SU-DHL-6 (cell line): ENCODE measurements around the gene MAP4K3.

Experiments used
- H2AFZ ChIP-seq: fragments of 200-600 bp; sonication (generic); 2 replicates; pipeline ENCODE4 v1.6.1; 2014; ENCODE audit warnings: low read depth, mild to moderate bottlenecking, moderate library complexity, mixed read lengths, antibody characterized with exemption, low read length; ENCODE audit not compliant: severe bottlenecking
- H3F3A ChIP-seq: fragments of 200-600 bp; shearing (Covaris generic); 2 replicates; pipeline ENCODE4 v1.6.0; 2016; ENCODE audit warnings: antibody characterized with exemption, mild to moderate bottlenecking; ENCODE audit not compliant: insufficient read depth
- H3K27ac ChIP-seq: fragments of 200-600 bp; sonication (generic); 2 replicates; pipeline ENCODE4 v1.5.1; 2016; ENCODE audit warnings: low read depth, mild to moderate bottlenecking, low read length, moderate library complexity, mixed read lengths
- H3K27me3 ChIP-seq: fragments of 200-600 bp; sonication (generic), shearing (Covaris generic); 2 replicates; pipeline ENCODE4 v1.6.0; 2014; ENCODE audit warnings: mild to moderate bottlenecking, low read length
- H3K36me3 ChIP-seq: fragments of 200-600 bp; sonication (generic); 2 replicates; pipeline ENCODE4 v1.6.1; 2014; ENCODE audit warnings: mild to moderate bottlenecking, low read length, mixed read lengths
- H3K4me2 ChIP-seq: fragments of 300-600, 200-600 bp; shearing (Covaris generic), sonication (generic); 2 replicates; pipeline ENCODE4 v1.6.0; 2014; ENCODE audit warnings: low read length, low read depth, mild to moderate bottlenecking; ENCODE audit not compliant: poor library complexity, severe bottlenecking
- H3K4me3 ChIP-seq: fragments of 200-600 bp; sonication (generic); 2 replicates; pipeline ENCODE4 v1.5.1; 2014; ENCODE audit warnings: antibody characterized with exemption, low read length, mild to moderate bottlenecking, mixed read lengths; ENCODE audit not compliant: insufficient read depth, poor library complexity, severe bottlenecking
- H3K79me2 ChIP-seq: fragments of 200-600 bp; sonication (generic); 2 replicates; pipeline ENCODE4 v1.6.1; 2014; ENCODE audit warnings: mild to moderate bottlenecking, low read length, moderate library complexity; ENCODE audit not compliant: insufficient read depth
- H3K9ac ChIP-seq: fragments of 200-600 bp; sonication (generic); 2 replicates; pipeline ENCODE4 v1.7.0; 2014; ENCODE audit warnings: mild to moderate bottlenecking, low read length
- H3K9me2 ChIP-seq: fragments of 200-600 bp; sonication (generic); replicated peaks from 2 replicates; pipeline ENCODE4 v1.6.1; 2014; ENCODE audit warnings: low read length; ENCODE audit not compliant: insufficient read depth
- H3K9me3 ChIP-seq: fragments of 200-600 bp; sonication (generic); 2 replicates; pipeline ENCODE4 v1.6.1; 2014; ENCODE audit warnings: low read length, mixed read lengths; ENCODE audit not compliant: insufficient read depth
- H4K20me1 ChIP-seq: fragments of 200-600 bp; sonication (generic); 2 replicates; pipeline ENCODE4 v1.6.1; 2014; ENCODE audit warnings: low read depth, mild to moderate bottlenecking, antibody characterized with exemption, low read length, moderate library complexity, mixed read lengths
- EZH2phosphoT487 ChIP-seq: fragments of 200-600 bp; sonication (generic), shearing (Covaris generic); conservative IDR thresholded peaks from 2 replicates; pipeline ENCODE4 v1.6.1; 2018; ENCODE audit warnings: mild to moderate bottlenecking, antibody characterized with exemption, low read length, moderate library complexity, mixed read lengths
- TF ChIP-seq, protein P1 (sequence below): fragments of 200-600 bp; sonication (generic); IDR thresholded peaks from one replicate; pipeline ENCODE4 v1.5.1; 2017; ENCODE audit warnings: antibody characterized with exemption, mild to moderate bottlenecking, low read length, moderate library complexity; ENCODE audit not compliant: insufficient read depth, poor library complexity, severe bottlenecking

Gene MAP4K3

GRCh38 chr2:39435741-39436591, 1.1 kb downstream of the MAP4K3 start:
- TF ChIP-seq, protein P1, sequence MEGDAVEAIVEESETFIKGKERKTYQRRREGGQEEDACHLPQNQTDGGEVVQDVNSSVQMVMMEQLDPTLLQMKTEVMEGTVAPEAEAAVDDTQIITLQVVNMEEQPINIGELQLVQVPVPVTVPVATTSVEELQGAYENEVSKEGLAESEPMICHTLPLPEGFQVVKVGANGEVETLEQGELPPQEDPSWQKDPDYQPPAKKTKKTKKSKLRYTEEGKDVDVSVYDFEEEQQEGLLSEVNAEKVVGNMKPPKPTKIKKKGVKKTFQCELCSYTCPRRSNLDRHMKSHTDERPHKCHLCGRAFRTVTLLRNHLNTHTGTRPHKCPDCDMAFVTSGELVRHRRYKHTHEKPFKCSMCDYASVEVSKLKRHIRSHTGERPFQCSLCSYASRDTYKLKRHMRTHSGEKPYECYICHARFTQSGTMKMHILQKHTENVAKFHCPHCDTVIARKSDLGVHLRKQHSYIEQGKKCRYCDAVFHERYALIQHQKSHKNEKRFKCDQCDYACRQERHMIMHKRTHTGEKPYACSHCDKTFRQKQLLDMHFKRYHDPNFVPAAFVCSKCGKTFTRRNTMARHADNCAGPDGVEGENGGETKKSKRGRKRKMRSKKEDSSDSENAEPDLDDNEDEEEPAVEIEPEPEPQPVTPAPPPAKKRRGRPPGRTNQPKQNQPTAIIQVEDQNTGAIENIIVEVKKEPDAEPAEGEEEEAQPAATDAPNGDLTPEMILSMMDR, result no peak
- TF ChIP-seq EZH2phosphoT487, result no peak
- peak overlapping the region; percentile 77 for H3K4me2 ChIP-seq
- peak overlapping the region; percentile 73 for H3K9ac ChIP-seq
- H3K36me3 ChIP-seq, result no peaks in the 10 kb centered on the region
- H2AFZ ChIP-seq, result peak overlapping the region; percentile 99
- H3K27ac ChIP-seq, result no peak overlapping the region
- no peaks in the 10 kb centered on the region for H3K9me3 ChIP-seq
- no peaks in the 10 kb centered on the region for H3K9me2 ChIP-seq
- no peaks in the 10 kb centered on the region for H3K27me3 ChIP-seq
- peak overlapping the region; percentile 71 for H3K4me3 ChIP-seq
- peaks cover 15% of the 10 kb centered on the region; the same call in 1 of the 2 replicates for H3F3A ChIP-seq
- no peaks in the 10 kb centered on the region for H4K20me1 ChIP-seq
- H3K79me2 ChIP-seq, result peaks cover 4% of the 10 kb centered on the region; the same call in 1 of the 2 replicates

GRCh38 chr2:39435234-39435633, 1.9 kb downstream of the MAP4K3 start:
- TF ChIP-seq EZH2phosphoT487, result no peak
- TF ChIP-seq, protein P1, result no peak
- peaks cover 15% of the 10 kb centered on the region; the same call in 1 of the 2 replicates for H3F3A ChIP-seq
- no peaks in the 10 kb centered on the region for H3K36me3 ChIP-seq
- H3K9me2 ChIP-seq, result no peaks in the 10 kb centered on the region
- H3K9ac ChIP-seq, result no peak overlapping the region
- H2AFZ ChIP-seq, result no peak overlapping the region
- H3K4me3 ChIP-seq, result no peak overlapping the region
- peaks cover 4% of the 10 kb centered on the region; the same call in 1 of the 2 replicates for H3K79me2 ChIP-seq
- H4K20me1 ChIP-seq, result no peaks in the 10 kb centered on the region
- no peaks in the 10 kb centered on the region for H3K27me3 ChIP-seq
- H3K27ac ChIP-seq, result no peak overlapping the region
- H3K4me2 ChIP-seq, result peak overlapping the region; percentile 77
- no peaks in the 10 kb centered on the region for H3K9me3 ChIP-seq

DNA sequence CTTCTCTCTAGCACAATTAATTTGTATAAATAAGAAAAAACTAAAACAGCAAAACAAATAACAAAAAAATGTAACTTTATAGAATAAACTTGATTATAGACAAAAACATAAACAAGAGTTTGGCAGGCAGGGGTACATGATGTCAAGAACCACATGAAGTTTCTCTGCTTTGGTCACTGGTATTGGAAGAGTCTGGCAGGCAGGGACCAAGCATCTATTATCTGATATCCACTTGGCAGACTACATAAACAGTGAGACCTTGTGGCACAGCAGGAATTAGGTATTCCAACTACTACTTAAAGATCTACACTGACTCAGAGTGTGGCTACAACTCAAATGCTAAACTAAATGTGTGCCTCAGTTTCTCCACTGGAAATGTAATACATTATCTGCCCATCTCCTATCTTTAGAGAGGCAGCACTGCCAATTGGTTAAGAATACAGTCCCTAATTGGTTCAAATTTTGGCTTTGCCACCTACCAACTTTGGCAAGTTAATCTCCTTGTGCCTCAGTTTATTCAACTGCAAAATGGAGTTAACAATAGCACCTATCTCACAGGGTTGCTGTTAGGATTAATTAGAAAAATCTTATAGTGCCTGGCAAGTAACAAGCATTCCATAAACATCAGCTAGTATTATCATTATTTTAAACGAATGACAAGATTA, 2.7 kb downstream of the MAP4K3 start:
- Histone ChIP-seq H3K4me3 (no peak overlapping the region), H3K4me2 (no peak overlapping the region), H3K27me3 (no peaks in the 10 kb centered on the region), H2AFZ (no peak overlapping the region), H3K36me3 (no peaks in the 10 kb centered on the region), H3K9ac (no peak overlapping the region), H3K79me2 (peaks cover 4% of the 10 kb centered on the region; the same call in 1 of the 2 replicates), H3F3A (peaks cover 15% of the 10 kb centered on the region; the same call in 1 of the 2 replicates), H4K20me1 (no peaks in the 10 kb centered on the region), H3K9me2 (no peaks in the 10 kb centered on the region), H3K27ac (no peak overlapping the region), H3K9me3 (no peaks in the 10 kb centered on the region)
- TF ChIP-seq EZH2phosphoT487, result no peak
- TF ChIP-seq, protein P1, result no peak
